GM12865 (cell line): ENCODE data around the gene MAP3K3.

Experiments used
- DNase-seq: peaks from one replicate; pipeline ENCODE4 v3.0.0; 2010; ENCODE audit warnings: low read depth
- H3K4me3 ChIP-seq: 2 replicates; pipeline ENCODE4 v1.5.1; 2011; ENCODE audit warnings: mild to moderate bottlenecking, low read depth, low read length, control low read depth
- CTCF ChIP-seq: IDR thresholded peaks from 2 replicates; pipeline ENCODE4 v1.5.1; 2011; ENCODE audit warnings: low read length, control low read depth, low read depth, inconsistent platforms; ENCODE audit not compliant: insufficient read depth; ENCODE audit errors: missing control alignments

Gene MAP3K3

GRCh38 chr17:63631062-63631461, 8.8 kb downstream of the MAP3K3 start:
- TF ChIP-seq CTCF, result no peak
- DNase-seq, result no peak
- H3K4me3 ChIP-seq, result no peak overlapping the region

GRCh38 chr17:63631626-63632025, 9.4 kb downstream of the MAP3K3 start:
- DNase-seq, result no peak
- H3K4me3 ChIP-seq, result no peak overlapping the region
- no peak for TF ChIP-seq CTCF

GRCh38 chr17:63633742-63634141, 11.5 kb downstream of the MAP3K3 start:
- no peak for TF ChIP-seq CTCF
- no peak for DNase-seq
- H3K4me3 ChIP-seq, result no peak overlapping the region

GRCh38 chr17:63634163-63634562, 11.9 kb downstream of the MAP3K3 start:
- DNase-seq, result no peak
- no peak for TF ChIP-seq CTCF
- no peak overlapping the region for H3K4me3 ChIP-seq

GRCh38 chr17:63634816-63635215, 12.6 kb downstream of the MAP3K3 start:
- no peak for TF ChIP-seq CTCF
- H3K4me3 ChIP-seq, result no peak overlapping the region
- no peak for DNase-seq

- no peak overlapping the region for H3K4me3 ChIP-seq
- no peak for DNase-seq
- TF ChIP-seq CTCF, result no peak
These were observed 13.1 kb downstream of the MAP3K3 start for GRCh38 chr17:63635290-63635689.

GRCh38 chr17:63635787-63636186, 13.6 kb downstream of the MAP3K3 start:
- no peak for TF ChIP-seq CTCF
- no peak for DNase-seq
- no peak overlapping the region for H3K4me3 ChIP-seq
